ENCODE results near the gene DUSP2.

DUSP2 gene

GRCh38 chr2:96131152-96131812 is 14.0 kb downstream of the DUSP2 start:
- no peak for DNase-seq

GRCh38 chr2:96130483-96130882 is 14.8 kb downstream of the DUSP2 start:
- no peak for DNase-seq

- no peak for DNase-seq
Measured at GRCh38 chr2:96129528-96130120, 15.6 kb downstream of the DUSP2 start.

- DNase-seq, result no peak
Measured at GRCh38 chr2:96128456-96128855, 16.8 kb downstream of the DUSP2 start.

- no peak for DNase-seq
Measured at GRCh38 chr2:96124406-96125265, 20.6 kb downstream of the DUSP2 start.

DNA sequence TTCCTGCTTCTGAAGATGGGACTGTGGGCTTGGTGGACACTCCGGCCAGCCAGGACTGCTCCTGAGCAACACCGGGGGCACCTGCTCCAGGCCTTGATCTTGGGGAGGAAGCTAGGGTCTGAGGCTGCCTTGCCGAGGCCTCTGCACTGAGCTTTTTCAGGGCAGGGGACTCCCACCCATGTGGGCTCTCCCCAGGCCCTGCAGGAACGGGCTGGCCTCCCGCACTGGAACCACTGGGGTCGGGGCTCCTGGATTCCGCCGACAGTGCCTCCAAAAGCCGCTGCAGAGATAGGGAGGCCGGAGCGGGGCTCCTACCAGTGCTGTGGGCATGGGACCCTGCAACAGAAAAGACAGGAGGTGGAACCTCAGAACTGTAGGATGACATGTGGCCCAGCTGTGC is 21.3 kb downstream of the DUSP2 start:
- DNase-seq, result no peak

DNA sequence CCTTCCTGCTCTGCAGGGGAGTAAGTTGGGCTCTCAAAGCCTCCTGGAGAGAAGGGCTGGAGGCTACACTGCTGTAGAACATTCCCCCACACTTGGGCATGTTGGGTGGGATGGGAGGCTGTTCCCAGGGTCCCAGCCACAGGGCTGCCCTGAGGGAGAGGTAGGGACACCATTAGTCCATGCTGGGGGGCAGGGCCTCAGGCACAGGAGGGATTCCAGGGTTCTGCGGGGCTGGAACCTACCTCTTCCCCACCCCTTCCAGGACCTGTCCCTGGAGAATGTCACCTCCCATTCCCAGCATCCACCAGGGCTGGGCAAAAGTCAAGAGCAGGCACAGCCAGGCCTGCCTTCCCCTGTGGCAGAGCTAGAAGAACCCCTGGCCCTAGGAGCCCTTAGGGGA is 21.9 kb downstream of the DUSP2 start:
- DNase-seq, result no peak

DNA sequence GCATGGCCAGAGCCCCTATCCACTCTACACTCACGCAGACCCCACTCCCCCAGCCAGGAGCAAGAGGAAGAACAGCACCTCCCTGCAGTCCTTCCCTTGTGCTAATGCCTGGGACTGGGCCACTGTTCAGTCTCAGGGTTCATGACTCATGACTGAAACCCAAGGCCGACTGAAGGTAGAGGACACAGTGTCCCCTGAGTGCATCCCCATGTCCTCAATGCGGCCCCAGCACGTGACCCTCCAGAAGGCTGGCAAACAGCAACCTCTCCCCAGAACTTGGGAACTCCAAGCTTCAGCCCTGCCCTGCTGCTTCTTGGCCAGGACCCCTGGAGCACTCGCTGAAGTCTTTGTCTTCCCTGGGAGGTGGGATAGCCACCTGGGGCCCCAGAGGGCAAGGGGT is 22.8 kb downstream of the DUSP2 start:
- no peak for DNase-seq

- no peak for DNase-seq
Measured at GRCh38 chr2:96121414-96121813, 23.8 kb downstream of the DUSP2 start.

DNA sequence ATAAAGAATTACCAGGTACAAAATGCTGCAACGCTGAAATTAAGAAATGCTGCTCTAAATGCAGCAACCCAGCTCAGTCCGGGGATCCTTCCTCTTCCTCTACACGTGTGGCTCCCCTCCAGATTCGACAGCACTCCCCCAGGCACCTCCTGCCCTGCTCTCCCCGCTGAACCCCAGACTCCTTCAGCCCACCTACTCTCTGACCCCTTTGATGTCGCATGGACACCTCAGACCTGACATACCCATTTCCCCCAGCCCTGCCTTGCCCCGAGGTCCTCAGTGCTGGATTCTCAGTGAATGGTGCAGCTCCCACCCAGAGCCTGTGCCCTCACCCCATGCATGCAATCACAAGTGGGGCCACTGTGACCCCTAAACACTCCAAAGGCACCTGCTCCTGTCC is 24.2 kb downstream of the DUSP2 start:
- no peak for DNase-seq

- no peak for DNase-seq
Measured at GRCh38 chr2:96120091-96120720, 25.0 kb downstream of the DUSP2 start.

- no peak for DNase-seq
Measured at GRCh38 chr2:96119389-96119751, 25.9 kb downstream of the DUSP2 start.

- DNase-seq, result no peak
Measured at GRCh38 chr2:96118698-96119388, 26.4 kb downstream of the DUSP2 start.

DNA sequence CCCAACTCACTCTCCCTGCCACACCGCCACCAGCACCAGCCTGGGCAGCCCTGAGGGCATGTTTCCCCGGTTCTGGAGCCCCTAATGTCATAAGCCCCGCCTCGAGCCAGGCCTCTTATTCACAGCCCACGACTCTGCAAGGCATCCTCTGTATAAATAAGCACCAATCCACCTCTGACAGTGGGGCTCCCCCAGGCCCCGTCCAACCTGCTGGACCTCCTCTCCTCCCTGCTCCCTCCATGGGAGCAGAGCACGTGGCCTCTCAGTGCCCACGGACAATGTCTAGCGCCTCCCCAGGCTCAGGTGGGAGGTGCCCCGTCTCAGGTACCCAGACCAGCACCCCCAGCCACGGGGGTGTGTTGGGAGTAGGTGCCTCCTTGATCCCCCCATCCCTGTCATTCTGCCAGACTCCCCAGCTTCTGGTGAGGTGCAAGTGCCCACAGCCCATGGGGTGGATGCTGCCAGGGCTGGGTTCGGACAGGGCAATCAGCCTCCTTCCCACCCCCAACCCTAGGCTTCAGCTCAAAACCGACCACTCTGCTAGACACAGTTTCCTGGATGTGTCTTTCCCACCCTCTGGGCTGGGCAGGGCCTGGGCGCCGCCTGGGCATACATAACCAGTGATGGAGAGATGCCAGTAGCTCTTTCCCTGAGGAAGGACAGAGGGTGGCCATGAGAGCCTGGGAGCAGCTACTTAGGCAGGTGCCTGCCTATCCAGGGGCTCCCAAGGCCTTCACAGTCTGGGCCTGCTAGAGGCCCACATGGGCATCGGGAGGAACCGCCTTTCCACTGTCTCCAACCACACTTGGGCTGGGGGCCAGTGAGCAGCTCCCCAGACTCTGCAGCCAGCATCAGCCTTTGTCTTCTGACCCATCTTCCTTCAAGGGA is 27.3 kb downstream of the DUSP2 start:
- no peak for DNase-seq

GRCh38 chr2:96116879-96117533 is 28.2 kb downstream of the DUSP2 start:
- DNase-seq, result peak; percentile 22

DNA sequence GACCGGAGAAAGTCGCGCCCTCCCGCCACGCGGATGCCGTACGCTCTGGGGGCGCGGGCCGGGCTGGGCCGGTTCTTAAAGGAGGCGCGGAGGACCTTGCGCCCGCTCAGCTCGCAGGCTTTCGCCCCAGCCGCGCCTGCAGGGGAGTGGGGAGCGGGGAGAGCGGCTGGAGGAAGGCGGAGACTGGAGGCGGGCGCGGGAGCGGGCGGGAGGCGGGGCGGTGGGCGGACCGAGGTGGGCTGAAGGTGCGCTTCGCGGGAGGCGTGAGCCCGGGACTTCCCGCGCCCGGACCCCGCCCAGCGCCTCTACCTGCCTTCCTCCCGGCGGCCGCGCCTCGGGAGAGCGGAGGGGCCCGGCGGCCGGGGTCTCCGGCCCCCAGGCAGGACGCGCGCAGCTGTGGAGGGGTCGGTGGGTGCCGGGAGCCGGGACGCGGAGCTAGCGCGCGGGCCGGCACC is 28.8 kb downstream of the DUSP2 start, which contains the start of gene ADRA2B:
TSS of gene ADRA2B (minus strand) at position 148 of the 455 bp plus-strand sequence. CDS start 422 bp downstream, outside the sequence.
- DNase-seq, result peak; percentile 20

DNA sequence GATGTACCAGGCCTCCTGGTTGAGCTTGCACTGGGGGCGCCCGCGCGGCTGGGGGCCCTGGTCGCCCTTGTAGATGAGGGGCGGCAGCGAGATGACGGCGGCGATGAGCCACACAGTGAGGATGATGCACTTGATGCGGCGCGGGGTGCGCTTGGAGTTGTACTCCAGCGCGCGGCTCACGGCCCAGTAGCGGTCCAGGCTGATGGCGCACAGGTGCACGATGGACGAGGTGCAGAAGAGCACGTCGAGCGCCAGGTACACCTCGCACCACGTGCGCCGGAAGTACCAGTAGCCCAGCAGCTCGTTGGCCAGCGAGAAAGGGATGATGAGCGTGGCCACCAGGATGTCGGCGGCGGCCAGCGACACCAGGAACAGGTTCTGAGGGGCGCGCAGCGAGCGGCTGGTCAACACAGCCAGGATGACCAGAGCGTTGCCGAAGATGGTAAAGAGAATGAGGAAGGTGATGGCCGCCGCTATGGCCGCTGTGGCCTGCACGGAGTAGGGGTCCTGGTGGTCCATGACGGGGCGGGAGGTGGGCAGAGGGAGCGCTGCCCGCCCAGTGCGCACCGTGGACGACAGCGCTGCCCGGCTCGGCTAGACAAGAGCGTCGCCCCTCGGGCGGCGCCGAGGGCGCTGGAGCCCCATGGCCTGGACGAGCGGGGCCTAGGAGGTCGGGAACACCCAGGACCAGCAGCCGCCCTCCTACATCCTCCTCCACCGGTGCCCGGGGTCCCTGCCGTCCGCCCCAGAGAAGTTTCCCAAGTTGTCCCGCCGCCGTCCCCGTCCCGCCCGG is 29.4 kb downstream of the DUSP2 start:
- DNase-seq, result no peak

DNA sequence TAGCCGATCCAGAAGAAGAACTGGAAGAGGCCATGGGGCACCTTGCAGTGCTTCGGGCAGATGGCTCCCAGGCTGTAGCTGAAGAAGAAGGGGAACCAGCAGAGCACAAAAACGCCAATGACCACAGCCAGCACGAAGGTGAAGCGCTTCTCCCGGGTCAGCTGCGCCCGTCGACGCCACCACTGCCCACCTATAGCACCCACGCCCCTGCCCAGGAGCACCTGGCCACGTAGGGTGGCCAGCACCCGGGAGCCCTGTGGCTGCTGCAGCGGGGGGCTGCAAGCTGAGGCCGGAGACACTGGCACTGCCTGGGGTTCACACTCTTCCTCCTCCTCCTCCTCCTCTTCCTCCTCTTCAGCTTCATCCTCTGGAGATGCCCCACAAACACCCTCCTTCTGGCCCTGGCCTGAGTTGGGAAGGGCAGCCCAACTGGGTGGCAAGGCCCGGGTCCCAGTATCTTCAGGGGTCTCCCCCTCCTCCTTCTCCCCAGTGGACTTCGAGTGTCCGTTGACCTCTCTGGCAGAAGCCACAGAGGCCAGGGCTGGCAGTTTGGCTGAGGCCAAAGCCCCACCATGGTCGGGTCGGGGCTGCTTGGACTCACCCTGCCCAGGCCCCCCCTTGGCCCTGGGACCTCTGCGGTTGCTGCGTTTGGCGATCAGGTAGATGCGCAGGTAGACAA is 30.2 kb downstream of the DUSP2 start:
- no peak for DNase-seq

- no peak for DNase-seq
Measured at GRCh38 chr2:96114546-96114902, 30.7 kb downstream of the DUSP2 start.

GRCh38 chr2:96113951-96114350 is 31.3 kb downstream of the DUSP2 start:
- DNase-seq, result no peak

All from fibroblast of skin of right quadriceps (primary cell).